ENCODE measurements around the gene CARHSP1. TPM values are rescaled to one million over a fixed set of nuclear protein-coding genes. Genes with fewer than 3 reads are reported as not detected.
A peak's percentile ranks its signal among the peaks of the same experiment; 100 is the strongest.
"Not testable (repeated sequence)": the region's sequence is repeated elsewhere in the genome, so short reads cannot be mapped to it uniquely, and the experiment has no call there.

Gene CARHSP1
- 112 TPM for polyA plus RNA-seq (2013, experiment 1 of 2)
- polyA plus RNA-seq (2013, experiment 2 of 2) = 95.8 TPM

DNA sequence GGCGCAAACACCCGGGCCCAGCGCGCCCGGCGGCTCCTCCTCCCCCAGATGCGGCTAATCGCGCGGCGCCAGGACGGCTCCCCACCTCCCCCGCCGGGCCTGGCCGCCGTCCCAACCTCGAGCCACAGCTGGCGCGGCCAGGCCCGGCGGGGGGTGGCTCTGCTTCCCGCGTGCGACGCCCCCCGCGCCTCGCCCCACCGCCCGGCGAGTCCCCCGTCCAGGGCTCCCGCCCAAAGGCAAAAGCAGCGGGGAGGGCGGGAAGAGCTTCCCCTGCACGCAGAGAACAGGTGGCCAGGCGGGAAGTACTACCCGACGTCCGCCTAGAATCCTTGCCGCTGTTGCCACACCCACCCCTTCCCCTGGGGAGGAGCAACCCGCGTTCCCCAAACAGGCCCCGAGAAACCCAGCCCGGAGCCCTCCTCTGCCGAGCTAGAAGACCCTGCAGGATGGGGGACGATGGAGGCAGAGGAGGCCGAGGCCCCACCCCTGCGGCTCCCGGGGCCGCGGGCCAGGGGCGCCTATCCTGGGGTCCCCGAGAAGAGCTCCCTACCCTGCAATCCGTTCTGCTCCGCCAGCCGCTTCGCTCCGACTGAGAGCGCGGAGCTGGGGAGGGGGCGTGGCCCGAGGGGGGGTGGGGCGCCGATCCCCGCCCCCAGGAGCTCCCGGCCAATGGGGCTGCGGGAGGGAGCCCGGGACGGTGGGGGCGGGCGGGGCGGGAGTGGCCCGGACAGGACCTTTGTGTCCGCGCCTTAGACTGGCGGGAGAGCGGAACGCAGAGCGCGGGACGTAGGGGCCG lies at the start of gene CARHSP1:
CARHSP1 (minus strand) TSS at position 591 of the 796 bp plus-strand sequence. CDS start 9,678 bp downstream, outside the sequence.
- Histone ChIP-seq H3K4me1 (ENCODE audit: control insufficient read depth, insufficient read depth, low read length, poor library complexity, severe bottlenecking) (peaks cover 27% of the 10 kb centered on the region), H3K9me3 (ENCODE audit: control insufficient read depth, low read length) (no peaks in the 10 kb centered on the region), H3K4me3 (ENCODE audit: extremely low read depth, insufficient read depth, low read length, poor library complexity, severe bottlenecking) (peak within 1 kb of the TSS; percentile 76), H3K36me3 (ENCODE audit: control insufficient read depth, insufficient read depth, low read length) (peaks cover 3% of the 10 kb centered on the region), H3K27ac (ENCODE audit: low read depth, low read length, severe bottlenecking) (peak within 1 kb of the TSS; percentile 79)
- WGBS, 2 experiments (ENCODE audit: insufficient coverage in 2 of 2) = 0 to 1% methylated on average over 33 to 67 of the region's 83 CpGs

DNA sequence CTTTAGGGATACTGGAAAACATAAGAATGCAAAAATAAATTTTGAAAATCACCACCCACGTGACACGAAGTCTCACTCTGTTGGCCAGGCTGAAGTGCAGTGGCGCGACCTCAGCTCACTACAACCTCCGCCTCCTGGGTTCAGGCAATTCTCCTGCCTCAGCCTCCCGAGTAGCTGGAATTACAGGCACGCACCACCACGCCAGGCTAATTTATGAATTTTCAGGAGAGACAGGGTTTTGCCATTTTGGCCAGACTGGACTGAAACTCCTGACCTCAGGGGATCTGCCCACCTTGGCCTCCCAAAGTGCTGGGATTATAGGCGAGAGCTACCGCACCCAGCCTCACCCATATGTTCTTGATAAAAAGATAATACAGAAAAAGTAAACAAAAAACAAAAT lies 48.5 kb upstream of the CARHSP1 start:
- not testable (repeated sequence) for H3K9me3 ChIP-seq (ENCODE audit: control insufficient read depth, low read length); H3K4me3 ChIP-seq (ENCODE audit: extremely low read depth, insufficient read depth, low read length, poor library complexity, severe bottlenecking); H3K4me1 ChIP-seq (ENCODE audit: control insufficient read depth, insufficient read depth, low read length, poor library complexity, severe bottlenecking); H3K27ac ChIP-seq (ENCODE audit: low read depth, low read length, severe bottlenecking)
- peaks cover 99% of the 10 kb centered on the region for H3K36me3 ChIP-seq (ENCODE audit: control insufficient read depth, insufficient read depth, low read length)
- 88 to 99% methylated on average over 8 of the region's 10 CpGs for WGBS, 2 experiments (ENCODE audit: insufficient coverage in 2 of 2)

DNA sequence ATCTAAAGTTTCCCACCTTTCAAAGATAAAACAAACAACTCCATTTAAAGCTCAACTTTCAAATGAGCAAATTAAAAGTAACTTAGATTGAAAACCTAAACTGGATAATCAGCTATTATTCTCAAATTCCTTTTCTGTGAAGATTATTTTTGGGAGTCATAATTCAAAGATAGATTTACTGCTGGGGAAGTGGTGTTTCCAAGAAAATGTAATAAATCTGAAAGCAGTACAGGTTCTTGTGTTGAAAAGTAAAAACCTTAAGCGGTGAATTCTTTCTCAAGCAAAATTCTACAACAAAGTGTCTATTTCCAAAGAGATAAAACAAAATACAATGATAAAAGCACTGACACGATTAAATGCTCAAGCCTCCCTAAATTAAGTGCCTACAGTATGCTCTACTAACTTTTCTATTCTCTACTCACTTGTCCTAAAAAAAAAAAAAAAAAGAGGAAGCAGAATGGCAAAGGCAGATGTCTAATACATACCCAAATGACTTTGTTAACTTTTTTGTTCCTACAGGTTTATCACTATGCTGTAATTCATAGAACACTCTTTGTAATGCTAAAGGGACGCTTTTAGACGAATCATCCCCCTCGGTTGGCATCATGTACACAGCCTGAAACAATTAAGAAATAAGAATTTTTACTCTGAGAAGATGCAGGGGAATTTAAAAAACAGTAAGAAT lies 47.9 kb upstream of the CARHSP1 start:
- H3K36me3 ChIP-seq (ENCODE audit: control insufficient read depth, insufficient read depth, low read length) = peaks cover 99% of the 10 kb centered on the region
- no peak overlapping the region for H3K4me3 ChIP-seq (ENCODE audit: extremely low read depth, insufficient read depth, low read length, poor library complexity, severe bottlenecking)
- no peak overlapping the region for H3K27ac ChIP-seq (ENCODE audit: low read depth, low read length, severe bottlenecking)
- 88 to 89% methylated on average over 1 to 2 of the region's 5 CpGs for WGBS, 2 experiments (ENCODE audit: insufficient coverage in 2 of 2)
- peaks cover 3% of the 10 kb centered on the region for H3K4me1 ChIP-seq (ENCODE audit: control insufficient read depth, insufficient read depth, low read length, poor library complexity, severe bottlenecking)
- H3K9me3 ChIP-seq (ENCODE audit: control insufficient read depth, low read length) = no peaks in the 10 kb centered on the region

DNA sequence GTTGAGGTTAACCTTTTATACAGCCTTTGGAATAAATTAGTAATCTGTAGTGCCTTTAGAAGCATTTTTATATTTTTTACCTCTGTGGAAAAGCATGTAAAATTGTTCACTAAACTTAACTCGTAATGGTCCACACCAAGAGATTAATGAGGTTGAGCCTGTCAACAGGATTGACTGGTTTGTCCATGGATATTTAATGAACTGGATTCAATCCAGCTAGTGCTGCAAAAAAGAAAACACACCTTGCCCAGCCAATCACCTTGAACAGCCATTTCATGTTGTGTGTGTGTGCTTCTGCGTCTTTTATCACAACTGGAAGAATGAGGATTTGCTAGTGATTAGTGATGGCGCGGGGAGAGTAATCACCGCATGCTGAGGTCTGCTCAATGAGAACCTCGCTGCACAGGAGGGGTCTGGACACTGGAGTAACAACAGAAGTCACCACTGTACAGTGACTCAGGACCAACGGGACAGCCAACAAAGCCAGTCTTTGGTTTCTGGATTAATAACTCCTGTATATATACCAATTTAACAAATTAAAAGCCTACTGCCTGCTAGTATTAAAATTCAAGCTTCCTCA lies 47.0 kb upstream of the CARHSP1 start:
- Histone ChIP-seq H3K9me3 (ENCODE audit: control insufficient read depth, low read length) (no peaks in the 10 kb centered on the region), H3K36me3 (ENCODE audit: control insufficient read depth, insufficient read depth, low read length) (peaks cover 99% of the 10 kb centered on the region), H3K4me3 (ENCODE audit: extremely low read depth, insufficient read depth, low read length, poor library complexity, severe bottlenecking) (no peak overlapping the region), H3K4me1 (ENCODE audit: control insufficient read depth, insufficient read depth, low read length, poor library complexity, severe bottlenecking) (no peaks in the 10 kb centered on the region), H3K27ac (ENCODE audit: low read depth, low read length, severe bottlenecking) (no peak overlapping the region)
- 93 to 100% methylated on average over 5 to 6 of the region's 7 CpGs for WGBS, 2 experiments (ENCODE audit: insufficient coverage in 2 of 2)

DNA sequence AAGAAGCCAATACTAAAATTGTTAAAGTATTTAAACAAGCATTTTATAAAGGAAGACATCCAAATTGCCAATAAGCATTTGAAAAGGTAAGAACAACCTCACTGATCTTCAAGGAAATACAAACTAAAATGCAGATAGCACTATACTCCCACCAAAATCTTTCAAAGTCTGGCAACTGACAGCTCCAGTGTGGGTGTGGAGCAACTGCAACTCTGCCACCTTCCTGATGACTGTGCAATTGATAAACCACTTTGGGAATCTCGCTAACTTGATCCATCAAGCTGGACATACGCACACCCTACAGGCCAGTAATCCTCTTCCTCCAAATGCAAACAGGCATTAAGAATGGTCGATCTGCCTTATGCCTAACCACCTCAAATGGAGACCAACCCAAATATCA lies 45.3 kb upstream of the CARHSP1 start:
- Histone ChIP-seq H3K36me3 (ENCODE audit: control insufficient read depth, insufficient read depth, low read length) (peaks cover 98% of the 10 kb centered on the region), H3K4me1 (ENCODE audit: control insufficient read depth, insufficient read depth, low read length, poor library complexity, severe bottlenecking) (no peaks in the 10 kb centered on the region), H3K27ac (ENCODE audit: low read depth, low read length, severe bottlenecking) (no peak overlapping the region), H3K9me3 (ENCODE audit: control insufficient read depth, low read length) (no peaks in the 10 kb centered on the region), H3K4me3 (ENCODE audit: extremely low read depth, insufficient read depth, low read length, poor library complexity, severe bottlenecking) (no peak overlapping the region)
- 90% methylated on average over 2 of the region's 3 CpGs; no CpG with 5 or more reads in 1 of the 2 experiments for WGBS, 2 experiments (ENCODE audit: insufficient coverage in 2 of 2)

DNA sequence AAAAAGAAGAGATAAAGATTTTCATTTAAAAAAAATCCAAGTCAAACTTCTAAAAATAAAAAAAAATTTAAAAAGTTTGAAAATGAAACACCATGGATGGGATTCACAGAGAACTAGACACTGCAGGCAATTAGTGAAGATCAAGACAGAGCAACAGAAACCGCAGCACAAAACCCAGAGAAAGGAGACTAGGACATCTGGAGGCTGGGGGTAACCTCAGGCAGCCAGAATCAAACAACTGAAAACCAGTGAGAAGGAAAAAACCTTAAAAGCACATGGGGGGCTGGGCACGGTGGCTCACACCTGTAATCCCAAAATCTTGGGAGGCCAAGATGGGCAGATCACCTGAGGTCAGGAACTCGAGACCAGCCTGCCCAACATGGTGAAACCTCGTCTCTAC lies 44.0 kb upstream of the CARHSP1 start:
- Histone ChIP-seq H3K4me1 (ENCODE audit: control insufficient read depth, insufficient read depth, low read length, poor library complexity, severe bottlenecking) (no peaks in the 10 kb centered on the region), H3K36me3 (ENCODE audit: control insufficient read depth, insufficient read depth, low read length) (peaks cover 98% of the 10 kb centered on the region), H3K27ac (ENCODE audit: low read depth, low read length, severe bottlenecking) (no peak overlapping the region), H3K4me3 (ENCODE audit: extremely low read depth, insufficient read depth, low read length, poor library complexity, severe bottlenecking) (no peak overlapping the region), H3K9me3 (ENCODE audit: control insufficient read depth, low read length) (no peaks in the 10 kb centered on the region)
- WGBS, 2 experiments (ENCODE audit: insufficient coverage in 2 of 2) = 95 to 97% methylated on average over 4 of the region's 4 CpGs

DNA sequence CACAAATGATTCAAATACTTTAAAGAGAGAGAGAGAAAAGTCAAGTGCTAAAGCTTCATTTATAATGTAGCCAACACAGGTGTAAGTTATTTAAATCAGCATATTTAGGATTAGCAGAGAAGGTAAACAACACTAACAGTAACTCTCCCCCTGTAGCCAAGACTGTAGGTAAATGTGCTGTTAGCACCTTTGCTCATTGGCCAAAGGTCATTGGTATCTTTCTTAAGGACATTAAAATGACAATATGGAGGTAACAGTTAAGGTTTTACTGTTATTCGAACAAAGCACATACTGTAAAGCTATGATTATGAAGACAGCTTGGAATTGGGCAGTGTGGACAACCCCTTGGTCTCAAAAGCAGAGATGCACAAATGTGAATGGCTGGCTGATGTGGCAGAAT lies 42.0 kb upstream of the CARHSP1 start:
- Histone ChIP-seq H3K36me3 (ENCODE audit: control insufficient read depth, insufficient read depth, low read length) (peaks cover 98% of the 10 kb centered on the region), H3K9me3 (ENCODE audit: control insufficient read depth, low read length) (no peaks in the 10 kb centered on the region), H3K27ac (ENCODE audit: low read depth, low read length, severe bottlenecking) (no peak overlapping the region), H3K4me3 (ENCODE audit: extremely low read depth, insufficient read depth, low read length, poor library complexity, severe bottlenecking) (no peak overlapping the region), H3K4me1 (ENCODE audit: control insufficient read depth, insufficient read depth, low read length, poor library complexity, severe bottlenecking) (no peaks in the 10 kb centered on the region)
- WGBS, 2 experiments (ENCODE audit: insufficient coverage in 2 of 2) = 100% methylated on average over 1 of the region's 1 CpG

DNA sequence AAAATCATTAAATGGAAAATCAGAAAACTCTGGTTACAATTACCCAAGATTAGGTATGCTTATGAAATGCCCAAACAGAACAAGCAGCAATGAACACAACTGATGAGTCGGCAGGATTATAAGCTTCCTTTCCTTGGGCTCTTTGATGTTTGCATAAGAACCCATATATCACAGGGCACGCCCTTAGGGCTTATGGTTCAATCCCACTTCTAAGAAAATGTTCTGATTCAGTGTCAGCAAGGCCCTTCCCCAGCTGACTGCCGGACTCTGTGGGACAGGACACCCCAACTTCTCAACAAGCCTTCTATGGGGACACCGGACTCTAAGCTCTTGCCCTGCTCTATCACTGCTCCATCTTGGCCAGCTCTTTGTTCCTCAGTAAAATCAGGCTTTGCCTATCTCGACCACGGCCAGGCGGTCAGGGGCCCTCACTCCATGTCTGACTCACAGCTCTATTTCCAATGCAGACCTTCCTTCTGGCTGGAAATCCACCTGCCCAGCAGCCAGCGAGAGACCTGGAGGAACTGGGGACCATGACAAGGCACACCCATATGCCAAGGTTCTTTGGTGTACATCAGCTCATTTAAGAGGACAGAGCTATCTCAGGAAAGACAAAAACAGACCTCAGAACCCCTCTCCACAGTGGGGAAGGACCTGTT lies 40.1 kb upstream of the CARHSP1 start:
- Histone ChIP-seq H3K4me1 (ENCODE audit: control insufficient read depth, insufficient read depth, low read length, poor library complexity, severe bottlenecking) (no peaks in the 10 kb centered on the region), H3K27ac (ENCODE audit: low read depth, low read length, severe bottlenecking) (no peak overlapping the region), H3K9me3 (ENCODE audit: control insufficient read depth, low read length) (no peaks in the 10 kb centered on the region), H3K4me3 (ENCODE audit: extremely low read depth, insufficient read depth, low read length, poor library complexity, severe bottlenecking) (no peak overlapping the region), H3K36me3 (ENCODE audit: control insufficient read depth, insufficient read depth, low read length) (peaks cover 97% of the 10 kb centered on the region)
- 88 to 92% methylated on average over 6 to 8 of the region's 8 CpGs for whole genome bisulfite sequencing, 2 experiments (ENCODE audit: insufficient coverage in 2 of 2)

DNA sequence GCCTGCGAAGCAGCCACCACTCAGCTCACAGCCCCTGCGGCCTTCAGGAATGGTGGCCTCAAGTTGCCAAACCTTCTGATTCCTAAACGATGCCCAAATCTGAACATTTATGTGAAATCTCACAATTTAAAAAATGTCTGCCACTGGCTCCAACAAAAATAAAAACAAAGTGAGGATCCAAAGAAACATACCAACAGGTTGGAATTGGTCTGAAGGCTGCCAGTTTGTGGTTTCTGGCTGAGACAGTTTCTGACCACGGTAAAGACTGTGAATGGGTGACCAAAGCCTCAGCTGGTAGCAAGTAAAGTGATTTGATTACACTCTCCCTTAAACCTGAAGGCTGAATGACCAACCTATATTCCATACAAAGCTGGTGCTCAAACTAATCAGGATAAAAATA lies 38.3 kb upstream of the CARHSP1 start:
- WGBS, 2 experiments (ENCODE audit: insufficient coverage in 2 of 2) = 92 to 95% methylated on average over 2 to 4 of the region's 4 CpGs
- no peaks in the 10 kb centered on the region for H3K9me3 ChIP-seq (ENCODE audit: control insufficient read depth, low read length)
- no peak overlapping the region for H3K27ac ChIP-seq (ENCODE audit: low read depth, low read length, severe bottlenecking)
- no peaks in the 10 kb centered on the region for H3K4me1 ChIP-seq (ENCODE audit: control insufficient read depth, insufficient read depth, low read length, poor library complexity, severe bottlenecking)
- H3K36me3 ChIP-seq (ENCODE audit: control insufficient read depth, insufficient read depth, low read length) = peaks cover 96% of the 10 kb centered on the region
- H3K4me3 ChIP-seq (ENCODE audit: extremely low read depth, insufficient read depth, low read length, poor library complexity, severe bottlenecking) = no peak overlapping the region

DNA sequence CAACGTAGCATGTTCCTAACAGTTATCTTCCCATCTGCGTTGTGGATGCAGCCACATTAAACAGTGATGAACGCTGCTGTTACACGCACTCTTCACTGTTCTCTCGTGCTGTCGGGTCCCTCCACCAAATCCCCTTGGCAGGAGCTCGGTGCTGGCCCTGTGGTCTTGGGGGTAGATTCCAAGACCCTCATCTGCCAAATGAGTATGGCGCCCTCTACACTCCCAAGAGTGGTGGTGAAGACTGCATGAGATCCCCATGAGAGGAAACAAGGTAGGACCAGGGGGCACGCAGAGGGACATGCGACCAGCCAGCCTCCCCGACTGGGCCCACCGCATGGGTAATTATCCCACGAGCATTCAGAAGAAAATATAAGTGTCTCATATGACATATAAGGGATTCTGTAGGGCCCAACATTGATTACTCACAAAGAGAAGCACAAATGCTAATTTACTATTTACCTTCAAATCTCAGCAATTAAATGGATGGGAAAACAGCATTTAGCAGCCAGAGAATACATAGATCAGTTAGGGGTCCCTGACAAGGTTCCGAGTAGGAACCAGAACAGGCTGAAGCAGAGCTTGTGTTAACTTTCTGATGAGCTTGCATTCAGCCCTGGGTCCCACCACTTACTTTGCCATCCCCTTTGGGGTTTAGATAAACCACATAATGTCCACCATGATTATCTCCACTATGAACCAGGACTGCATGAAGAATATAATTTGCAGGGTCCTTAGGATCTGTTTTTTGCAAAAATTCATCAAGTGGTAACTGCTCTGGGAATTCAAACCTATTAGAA lies 37.2 kb upstream of the CARHSP1 start:
- H3K36me3 ChIP-seq (ENCODE audit: control insufficient read depth, insufficient read depth, low read length) = peaks cover 96% of the 10 kb centered on the region
- 93 to 98% methylated on average over 7 to 9 of the region's 14 CpGs for WGBS, 2 experiments (ENCODE audit: insufficient coverage in 2 of 2)

More for the DNA sequence above, 37.2 kb upstream of the CARHSP1 start:
- no peaks in the 10 kb centered on the region for H3K4me1 ChIP-seq (ENCODE audit: control insufficient read depth, insufficient read depth, low read length, poor library complexity, severe bottlenecking)
- H3K9me3 ChIP-seq (ENCODE audit: control insufficient read depth, low read length) = no peaks in the 10 kb centered on the region
- no peak overlapping the region for H3K27ac ChIP-seq (ENCODE audit: low read depth, low read length, severe bottlenecking)
- H3K4me3 ChIP-seq (ENCODE audit: extremely low read depth, insufficient read depth, low read length, poor library complexity, severe bottlenecking) = no peak overlapping the region
